HG02870 (cell line): ENCODE measurements around the gene PIGM.

Experiments
- ATAC-seq: cut with Tn5 transposase; IDR thresholded peaks from one replicate; pipeline ENCODE4 v1.9.1; 2021; ENCODE audit warnings: mild to moderate bottlenecking, moderate library complexity; ENCODE audit not compliant: unreplicated experiment

PIGM gene

GRCh38 chr1:160024195-160024905 lies 7.4 kb downstream of the PIGM start:
- no peak for ATAC-seq

GRCh38 chr1:160022330-160023310 lies 9.2 kb downstream of the PIGM start:
- no peak for ATAC-seq

- no peak for ATAC-seq
Measured at GRCh38 chr1:160021376-160022074, 10.3 kb downstream of the PIGM start.

- no peak for ATAC-seq
Measured at GRCh38 chr1:160020196-160020595, 11.6 kb downstream of the PIGM start.

- no peak for ATAC-seq
Measured at GRCh38 chr1:160018900-160019299, 12.9 kb downstream of the PIGM start.

GRCh38 chr1:160018347-160018746 lies 13.4 kb downstream of the PIGM start:
- no peak for ATAC-seq

- ATAC-seq, result no peak
Measured at GRCh38 chr1:160017592-160017991, 14.2 kb downstream of the PIGM start.

- ATAC-seq, result no peak
Measured at GRCh38 chr1:160011781-160012180, 20.0 kb downstream of the PIGM start.

GRCh38 chr1:160009801-160010200 lies 22.0 kb downstream of the PIGM start:
- no peak for ATAC-seq

- no peak for ATAC-seq
Measured at GRCh38 chr1:160009081-160009480, 22.7 kb downstream of the PIGM start.

- no peak for ATAC-seq
Measured at GRCh38 chr1:160007577-160008200, 24.1 kb downstream of the PIGM start.

- no peak for ATAC-seq
Measured at GRCh38 chr1:160006312-160006940, 25.4 kb downstream of the PIGM start.

GRCh38 chr1:160005070-160005469 lies 26.7 kb downstream of the PIGM start:
- no peak for ATAC-seq

- ATAC-seq, result no peak
Measured at GRCh38 chr1:160004425-160004824, 27.4 kb downstream of the PIGM start.

GRCh38 chr1:160004001-160004400 lies 27.8 kb downstream of the PIGM start:
- ATAC-seq, result no peak

GRCh38 chr1:160001440-160001839 lies 30.4 kb downstream of the PIGM start:
- ATAC-seq, result no peak

- ATAC-seq, result no peak
Measured at GRCh38 chr1:159999204-159999603, 32.6 kb downstream of the PIGM start.

GRCh38 chr1:159996653-159997052 lies 35.1 kb downstream of the PIGM start:
- no peak for ATAC-seq

GRCh38 chr1:159994896-159995295 lies 36.9 kb downstream of the PIGM start:
- ATAC-seq, result no peak

GRCh38 chr1:159993911-159994310 lies 37.9 kb downstream of the PIGM start:
- ATAC-seq, result no peak
